Trophoblast cell (in vitro differentiated cells and primary cell): ENCODE data around the gene MRFAP1L1.

ENCODE experiments used
- DNase-seq, 2 donors: peaks; one replicate each; pipeline ENCODE4 v3.0.0-alpha.2; 2016
- H2AFZ ChIP-seq: 2 replicates; pipeline ENCODE4 v1.6.1; 2013; ENCODE audit warnings: low read length, moderate library complexity, mild to moderate bottlenecking; ENCODE audit not compliant: insufficient read depth, poor library complexity
- H2AK5ac ChIP-seq: 2 replicates; pipeline ENCODE4 v1.6.1; 2013; ENCODE audit warnings: mild to moderate bottlenecking, low read length
- H2BK120ac ChIP-seq: 2 replicates; pipeline ENCODE4 v1.6.1; 2013; ENCODE audit warnings: low read length, mild to moderate bottlenecking, moderate library complexity; ENCODE audit not compliant: insufficient read depth, poor library complexity
- H2BK12ac ChIP-seq: 2 replicates; pipeline ENCODE4 v1.6.1; 2013; ENCODE audit warnings: mild to moderate bottlenecking, low read length, moderate library complexity
- H2BK5ac ChIP-seq: 2 replicates; pipeline ENCODE4 v1.6.1; 2013; ENCODE audit warnings: low read length, low read depth, moderate library complexity, mild to moderate bottlenecking; ENCODE audit not compliant: poor library complexity
- H3K14ac ChIP-seq: 2 replicates; pipeline ENCODE4 v1.6.1; 2013; ENCODE audit warnings: mild to moderate bottlenecking, low read length
- H3K18ac ChIP-seq: 2 replicates; pipeline ENCODE4 v1.6.1; 2013; ENCODE audit warnings: mild to moderate bottlenecking, low read length
- H3K23ac ChIP-seq: 2 replicates; pipeline ENCODE4 v1.6.1; 2013; ENCODE audit warnings: low read length
- H3K27ac ChIP-seq: 2 replicates; pipeline ENCODE4 v1.5.1; 2013; ENCODE audit warnings: low read depth, mild to moderate bottlenecking, inconsistent platforms, low read length, moderate library complexity
- H3K27me3 ChIP-seq: 2 replicates; pipeline ENCODE4 v1.6.1; 2013; ENCODE audit warnings: inconsistent platforms, mild to moderate bottlenecking, low read length, moderate library complexity; ENCODE audit not compliant: insufficient read depth
- H3K36me3 ChIP-seq, 2 experiments: 1 replicate in 1 of 2; 2 replicates in 1 of 2; pipeline ENCODE4 v1.6.1; 2013; ENCODE audit warnings: low read length in 2 of 2, mild to moderate bottlenecking in 2 of 2, moderate library complexity in 1 of 2; ENCODE audit not compliant: insufficient read depth in 2 of 2, control insufficient read depth in 1 of 2
- H3K4ac ChIP-seq: 2 replicates; pipeline ENCODE4 v1.6.1; 2013; ENCODE audit warnings: low read depth, mild to moderate bottlenecking, low read length, moderate library complexity
- H3K4me1 ChIP-seq, 2 experiments: 1 replicate in 1 of 2; 2 replicates in 1 of 2; pipeline ENCODE4 v1.6.1; 2013; ENCODE audit warnings: low read length in 2 of 2, mild to moderate bottlenecking in 2 of 2, moderate library complexity in 1 of 2; ENCODE audit not compliant: insufficient read depth in 2 of 2, control insufficient read depth in 1 of 2
- H3K4me2 ChIP-seq: 2 replicates; pipeline ENCODE4 v1.6.1; 2013; ENCODE audit warnings: inconsistent platforms, mild to moderate bottlenecking, low read length, moderate library complexity
- H3K4me3 ChIP-seq: 2 replicates; pipeline ENCODE4 v1.5.1; 2013; ENCODE audit warnings: mild to moderate bottlenecking, low read depth, low read length, inconsistent platforms
- H3K79me1 ChIP-seq: one replicate; pipeline ENCODE4 v1.6.1; 2013; ENCODE audit warnings: low read length
- H3K79me2 ChIP-seq: 2 replicates; pipeline ENCODE4 v1.6.1; 2013; ENCODE audit warnings: low read length, mild to moderate bottlenecking; ENCODE audit not compliant: control insufficient read depth, insufficient read depth, poor library complexity
- H3K9ac ChIP-seq: 2 replicates; pipeline ENCODE4 v1.6.1; 2013; ENCODE audit warnings: mild to moderate bottlenecking, low read length
- H3K9me3 ChIP-seq: 2 replicates; pipeline ENCODE4 v1.6.1; 2013; ENCODE audit warnings: low read depth, mild to moderate bottlenecking, control low read depth, inconsistent platforms, low read length; ENCODE audit not compliant: insufficient read depth
- H4K12ac ChIP-seq: 2 replicates; pipeline ENCODE4 v1.6.1; 2013; ENCODE audit warnings: low read depth, mild to moderate bottlenecking, low read length, moderate library complexity
- H4K8ac ChIP-seq: 2 replicates; pipeline ENCODE4 v1.6.1; 2013; ENCODE audit warnings: low read depth, mild to moderate bottlenecking, low read length, moderate library complexity
- H4K91ac ChIP-seq: one replicate; pipeline ENCODE4 v1.6.1; 2013; ENCODE audit warnings: low read depth, mild to moderate bottlenecking, low read length, moderate library complexity
- WGBS: extraction: QIAGEN DNeasy Blood & Tissue Kit; methylation state at CpG from one replicate; pipeline ENCODE4 v1.1.7; 2013; ENCODE audit warnings: missing lambda C conversion rate; ENCODE audit not compliant: insufficient read length, insufficient coverage; ENCODE audit errors: extremely low coverage; 5-methylcytosine and 5-hydroxymethylcytosine counted together

MRFAP1L1 gene

GRCh38 chr4:6720202-6720699 is 10.6 kb upstream of the MRFAP1L1 start:
- no CpG with 5 or more reads among the region's 14 CpGs for WGBS
- Histone ChIP-seq H3K27me3 (no peaks in the 10 kb centered on the region), H3K27ac (no peak overlapping the region), H3K4me2 (no peak overlapping the region), H2AK5ac (no peak overlapping the region), H2BK120ac (no peak overlapping the region), H4K8ac (no peak overlapping the region), H3K9me3 (peaks cover 2% of the 10 kb centered on the region), H4K91ac (no peak overlapping the region), H3K4me1 (peaks cover 0 to 5% of the 10 kb centered on the region in 2 experiments), H4K12ac (no peak overlapping the region), H3K79me2 (peaks cover 7% of the 10 kb centered on the region), H3K9ac (no peak overlapping the region), H3K4me3 (no peak overlapping the region), H3K36me3 (no peaks in the 10 kb centered on the region), H3K14ac (no peak overlapping the region), H2BK5ac (no peak overlapping the region), H2BK12ac (no peak overlapping the region), H3K79me1 (peaks cover 7% of the 10 kb centered on the region), H3K18ac (no peak overlapping the region), H3K23ac (no peak overlapping the region), H2AFZ (no peak overlapping the region), H3K4ac (no peak overlapping the region)
- peak; percentile 60 to 85 for DNase-seq

GRCh38 chr4:6719611-6720179 is 10.0 kb upstream of the MRFAP1L1 start:
- Histone ChIP-seq H3K27ac (no peak overlapping the region), H3K79me1 (peaks cover 7% of the 10 kb centered on the region), H2BK120ac (no peak overlapping the region), H3K9me3 (no peaks in the 10 kb centered on the region), H3K23ac (no peak overlapping the region), H4K91ac (no peak overlapping the region), H3K9ac (no peak overlapping the region), H4K8ac (no peak overlapping the region), H2BK12ac (no peak overlapping the region), H3K4me1 (peaks cover 0 to 5% of the 10 kb centered on the region in 2 experiments), H3K79me2 (peaks cover 7% of the 10 kb centered on the region), H3K36me3 (no peaks in the 10 kb centered on the region), H2BK5ac (no peak overlapping the region), H3K27me3 (no peaks in the 10 kb centered on the region), H3K4me3 (no peak overlapping the region), H3K18ac (no peak overlapping the region), H2AK5ac (no peak overlapping the region), H3K14ac (no peak overlapping the region), H4K12ac (no peak overlapping the region), H2AFZ (no peak overlapping the region), H3K4ac (no peak overlapping the region), H3K4me2 (no peak overlapping the region)
- DNase-seq: no peak
- WGBS: no CpG with 5 or more reads among the region's 8 CpGs

DNA sequence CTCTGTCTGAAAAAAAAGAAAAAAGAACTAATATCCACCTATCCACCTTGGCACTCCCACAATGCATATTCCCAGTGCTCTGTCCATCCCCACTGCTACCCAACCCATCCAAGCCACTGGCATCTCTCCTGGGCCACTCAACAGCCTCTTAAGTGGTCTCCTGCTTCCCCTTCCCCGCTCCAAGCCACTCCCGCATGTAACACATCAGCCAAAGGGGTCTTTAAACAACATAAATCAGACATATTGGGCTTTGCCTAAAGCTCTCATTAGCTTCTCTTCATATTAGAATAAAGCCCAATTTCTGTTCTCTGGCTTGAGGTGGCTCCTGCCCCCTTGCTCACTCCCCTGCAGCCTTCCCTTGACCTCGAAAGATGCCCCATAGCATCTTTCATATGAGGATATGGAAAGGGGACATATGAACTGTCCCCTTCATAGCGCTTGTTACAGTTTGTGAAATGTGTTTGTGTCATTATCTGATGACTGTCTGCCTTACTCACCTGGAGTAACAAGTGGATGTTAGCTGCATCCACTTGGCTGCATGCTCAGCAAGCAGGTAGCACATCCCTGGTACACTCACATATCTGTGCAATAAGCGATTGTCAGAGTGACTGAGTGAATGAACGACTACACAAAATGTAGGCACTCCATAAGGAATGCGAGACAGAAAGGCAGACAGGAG is 9.4 kb upstream of the MRFAP1L1 start:
- Histone ChIP-seq H2BK12ac (no peak overlapping the region), H2AK5ac (no peak overlapping the region), H3K23ac (no peak overlapping the region), H4K91ac (no peak overlapping the region), H3K4me3 (no peak overlapping the region), H3K27ac (no peak overlapping the region), H3K27me3 (no peaks in the 10 kb centered on the region), H3K36me3 (no peaks in the 10 kb centered on the region), H4K12ac (no peak overlapping the region), H3K4me1 (peaks cover 0 to 5% of the 10 kb centered on the region in 2 experiments), H2AFZ (no peak overlapping the region), H2BK120ac (no peak overlapping the region), H3K9ac (no peak overlapping the region), H3K4me2 (no peak overlapping the region), H3K79me2 (peaks cover 7% of the 10 kb centered on the region), H3K4ac (no peak overlapping the region), H2BK5ac (no peak overlapping the region), H3K9me3 (no peaks in the 10 kb centered on the region), H3K14ac (no peak overlapping the region), H4K8ac (no peak overlapping the region), H3K18ac (no peak overlapping the region), H3K79me1 (peaks cover 7% of the 10 kb centered on the region)
- no peak for DNase-seq
- WGBS: no CpG with 5 or more reads among the region's 7 CpGs

- DNase-seq: no peak
These were observed 7.4 kb upstream of the MRFAP1L1 start for GRCh38 chr4:6716958-6717655.

More at GRCh38 chr4:6716958-6717655, 7.4 kb upstream of the MRFAP1L1 start:
- Histone ChIP-seq H3K4ac (peak overlapping the region; percentile 67), H3K27ac (no peak overlapping the region), H3K4me3 (peak overlapping the region; percentile 56), H3K79me1 (peaks cover 7% of the 10 kb centered on the region), H3K36me3 (no peaks in the 10 kb centered on the region), H2AK5ac (no peak overlapping the region), H3K4me2 (peak overlapping the region; percentile 76), H3K27me3 (no peaks in the 10 kb centered on the region), H4K12ac (no peak overlapping the region), H3K18ac (no peak overlapping the region), H3K9me3 (peaks cover 2% of the 10 kb centered on the region), H4K91ac (peak overlapping the region; percentile 86), H2BK12ac (no peak overlapping the region), H3K14ac (peak overlapping the region; percentile 52), H3K23ac (no peak overlapping the region), H2BK120ac (no peak overlapping the region), H4K8ac (no peak overlapping the region), H3K79me2 (peaks cover 7% of the 10 kb centered on the region), H2AFZ (no peak overlapping the region), H3K9ac (no peak overlapping the region), H2BK5ac (no peak overlapping the region), H3K4me1 (peaks cover 0 to 2% of the 10 kb centered on the region in 2 experiments)
- no CpG with 5 or more reads among the region's 7 CpGs for whole genome bisulfite sequencing
